Endodermal cell (in vitro differentiated cells): ENCODE results near the gene IL15RA. TPM values are rescaled to one million over a fixed set of nuclear protein-coding genes. Genes with fewer than 3 reads are reported as not detected.

Experiments used
- DNase-seq: peaks from one replicate; pipeline ENCODE4 v3.0.0-alpha.2; 2017
- H3K27ac ChIP-seq: 2 replicates; pipeline ENCODE4 v1.5.1; 2013; ENCODE audit warnings: mild to moderate bottlenecking, low read depth, low read length, moderate library complexity
- H3K27me3 ChIP-seq: 2 replicates; pipeline ENCODE4 v1.6.1; 2013; ENCODE audit warnings: mild to moderate bottlenecking, low read length, moderate library complexity; ENCODE audit not compliant: insufficient read depth, control insufficient read depth, poor library complexity, severe bottlenecking
- H3K36me3 ChIP-seq: 2 replicates; pipeline ENCODE4 v1.7.0; 2013; ENCODE audit warnings: mild to moderate bottlenecking, low read length, moderate library complexity; ENCODE audit not compliant: control insufficient read depth, insufficient read depth
- H3K4me1 ChIP-seq: one replicate; pipeline ENCODE4 v1.7.0; 2013; ENCODE audit warnings: low read length; ENCODE audit not compliant: control insufficient read depth, insufficient read depth
- H3K4me3 ChIP-seq: 2 replicates; pipeline ENCODE4 v1.5.1; 2013; ENCODE audit warnings: mild to moderate bottlenecking, low read length, moderate library complexity
- H3K9ac ChIP-seq: 2 replicates; pipeline ENCODE4 v1.6.1; 2013; ENCODE audit warnings: mild to moderate bottlenecking, low read length, moderate library complexity; ENCODE audit not compliant: poor library complexity, severe bottlenecking; ENCODE audit errors: extremely low read depth
- H3K9me3 ChIP-seq: 2 replicates; pipeline ENCODE4 v1.6.1; 2013; ENCODE audit warnings: mild to moderate bottlenecking, low read length, moderate library complexity; ENCODE audit not compliant: control insufficient read depth
- H3K27ac Mint-ChIP-seq: 2 replicates; pipeline ENCODE4 v1.8.0; 2020; ENCODE audit warnings: mixed read lengths
- H3K27me3 Mint-ChIP-seq: 2 replicates; pipeline ENCODE4 v1.8.0; 2021; ENCODE audit warnings: mild to moderate bottlenecking, mixed read lengths; ENCODE audit not compliant: insufficient read depth
- H3K36me3 Mint-ChIP-seq: 2 replicates; pipeline ENCODE4 v1.8.0; 2020; ENCODE audit warnings: low read depth, mixed read lengths
- H3K4me1 Mint-ChIP-seq: 2 replicates; pipeline ENCODE4 v1.8.0; 2020; ENCODE audit warnings: mixed read lengths
- H3K4me3 Mint-ChIP-seq: 2 replicates; pipeline ENCODE4 v1.8.0; 2020; ENCODE audit warnings: mild to moderate bottlenecking, moderate library complexity, mixed read lengths
- H3K9me3 Mint-ChIP-seq: 2 replicates; pipeline ENCODE4 v1.8.0; 2020; ENCODE audit warnings: mild to moderate bottlenecking, mixed read lengths
- CTCF ChIP-seq: fragments of 200-600 bp; sonication (generic); conservative IDR thresholded peaks from 2 replicates; pipeline ENCODE4 v1.5.0; 2021; ENCODE audit warnings: antibody characterized with exemption, mild to moderate bottlenecking
- WGBS, 2 experiments: methylation state at CpG; one replicate each; pipeline versions ENCODE4 v1.1.5 to v1.1.7; 2013; ENCODE audit warnings: missing lambda C conversion rate in 2 of 2, mixed read lengths in 1 of 2; ENCODE audit not compliant: insufficient coverage in 1 of 2, insufficient read length in 1 of 2; 5-methylcytosine and 5-hydroxymethylcytosine counted together
- total RNA-seq, 2 donors: library from RNA; stranded (reverse); fragmentation: NEBNext Ultra II Directional in 1 of 2; extraction: Animal tissue kit (Norgen Biotek cat#: 25700) in 1 of 2; gene quantifications; 2 replicates in 1 of 2; 3 replicates in 1 of 2; pipeline ENCODE4 v1.2.1, GENCODE V29; 2021

The IL15RA gene
- total RNA-seq, 2 donors from 2014 or later, result 0.35 to 0.37 TPM

- no peak overlapping the region for H3K4me3 ChIP-seq
- H3K4me1 ChIP-seq, result no peaks in the 10 kb centered on the region
- no peak for TF ChIP-seq CTCF
- Mint-ChIP-seq H3K27me3 (no peaks in the 10 kb centered on the region), H3K27ac (no peak overlapping the region), H3K36me3 (no peaks in the 10 kb centered on the region), H3K4me3 (no peak overlapping the region), H3K9me3 (no peaks in the 10 kb centered on the region), H3K4me1 (no peaks in the 10 kb centered on the region)
- H3K9ac ChIP-seq, result no peak overlapping the region
- H3K9me3 ChIP-seq, result no peaks in the 10 kb centered on the region
- no peaks in the 10 kb centered on the region for H3K36me3 ChIP-seq
- no peaks in the 10 kb centered on the region for H3K27me3 ChIP-seq
- peak; percentile 25 for DNase-seq
- whole genome bisulfite sequencing, 2 experiments, result 92 to 100% methylated on average over 5 to 8 of the region's 8 CpGs
- no peak overlapping the region for H3K27ac ChIP-seq
Measured at GRCh38 chr10:5965266-5965665, 12.1 kb downstream of the IL15RA start.

- no peaks in the 10 kb centered on the region for H3K36me3 ChIP-seq
- no peaks in the 10 kb centered on the region for H3K27me3 ChIP-seq
- Mint-ChIP-seq H3K27ac (no peak overlapping the region), H3K9me3 (no peaks in the 10 kb centered on the region), H3K36me3 (no peaks in the 10 kb centered on the region), H3K4me1 (no peaks in the 10 kb centered on the region), H3K27me3 (no peaks in the 10 kb centered on the region), H3K4me3 (no peak overlapping the region)
- no peak overlapping the region for H3K4me3 ChIP-seq
- H3K27ac ChIP-seq, result no peak overlapping the region
- H3K4me1 ChIP-seq, result no peaks in the 10 kb centered on the region
- no peak overlapping the region for H3K9ac ChIP-seq
- DNase-seq, result peak; percentile 36
- H3K9me3 ChIP-seq, result no peaks in the 10 kb centered on the region
- 91 to 92% methylated on average over 12 to 13 of the region's 13 CpGs for WGBS, 2 experiments
- no peak for TF ChIP-seq CTCF
Measured at GRCh38 chr10:5964736-5965135, 12.6 kb downstream of the IL15RA start.

GRCh38 chr10:5963591-5963990 lies 13.8 kb downstream of the IL15RA start:
- Histone ChIP-seq H3K36me3 (no peaks in the 10 kb centered on the region), H3K4me3 (no peak overlapping the region), H3K9ac (no peak overlapping the region), H3K4me1 (no peaks in the 10 kb centered on the region), H3K27ac (no peak overlapping the region), H3K9me3 (no peaks in the 10 kb centered on the region), H3K27me3 (no peaks in the 10 kb centered on the region)
- DNase-seq, result peak; percentile 24
- no peak for TF ChIP-seq CTCF
- Mint-ChIP-seq H3K36me3 (no peaks in the 10 kb centered on the region), H3K4me1 (no peaks in the 10 kb centered on the region), H3K9me3 (no peaks in the 10 kb centered on the region), H3K27me3 (no peaks in the 10 kb centered on the region), H3K27ac (no peak overlapping the region), H3K4me3 (no peak overlapping the region)
- WGBS, 2 experiments, result 88 to 92% methylated on average over 9 to 10 of the region's 10 CpGs
